ENCODE data around the gene FNBP1L.

Gene FNBP1L

GRCh38 chr1:93573940-93574469 is 126.1 kb downstream of the FNBP1L start:
- H3K9me3 ChIP-seq (ENCODE audit: insufficient read depth, low read depth, low read length) = no peaks in the 10 kb centered on the region
- WGBS (ENCODE audit: extremely low coverage, insufficient coverage, insufficient read length) = no CpG with 5 or more reads among the region's 1 CpG

GRCh38 chr1:93574511-93574910 is 126.6 kb downstream of the FNBP1L start:
- H2BK120ac ChIP-seq (ENCODE audit: insufficient read depth, low read length, poor library complexity) = peak overlapping the region; percentile 93
- H3K79me1 ChIP-seq (ENCODE audit: low read length) = peaks cover 39% of the 10 kb centered on the region
- no peaks in the 10 kb centered on the region for H3K9me3 ChIP-seq (ENCODE audit: insufficient read depth, low read depth, low read length)
- peak overlapping the region; percentile 92 for H2BK12ac ChIP-seq (ENCODE audit: low read length)
- peak overlapping the region; percentile 86 for H3K18ac ChIP-seq (ENCODE audit: low read length)
- peak overlapping the region; percentile 60 for H3K4ac ChIP-seq (ENCODE audit: low read depth, low read length)
- peak overlapping the region; percentile 83 for H4K8ac ChIP-seq (ENCODE audit: low read depth, low read length)
- no peak overlapping the region for H3K23ac ChIP-seq (ENCODE audit: low read length)
- H3K9ac ChIP-seq (ENCODE audit: low read length) = no peak overlapping the region
- no peak for DNase-seq
- H3K4me2 ChIP-seq (ENCODE audit: low read length) = no peak overlapping the region
- H3K14ac ChIP-seq (ENCODE audit: low read length) = peak overlapping the region; percentile 66
- H4K12ac ChIP-seq (ENCODE audit: low read depth, low read length) = peak overlapping the region; percentile 49
- H3K4me1 ChIP-seq (ENCODE audit: control insufficient read depth in 1 of 2, insufficient read depth in 2 of 2, low read length in 2 of 2) = peaks cover 41 to 48% of the 10 kb centered on the region in 2 experiments
- H3K79me2 ChIP-seq (ENCODE audit: control insufficient read depth, insufficient read depth, low read length, poor library complexity) = peaks cover 14% of the 10 kb centered on the region
- H3K27ac ChIP-seq (ENCODE audit: low read depth, low read length) = peak overlapping the region; percentile 97
- no peaks in the 10 kb centered on the region for H3K27me3 ChIP-seq (ENCODE audit: insufficient read depth, low read length)
- no peak overlapping the region for H2AFZ ChIP-seq (ENCODE audit: insufficient read depth, low read length, poor library complexity)
- peaks cover 29 to 37% of the 10 kb centered on the region in 2 experiments for H3K36me3 ChIP-seq (ENCODE audit: control insufficient read depth in 1 of 2, insufficient read depth in 2 of 2, low read length in 2 of 2)
- H3K4me3 ChIP-seq (ENCODE audit: low read depth, low read length) = no peak overlapping the region
- H2BK5ac ChIP-seq (ENCODE audit: low read depth, low read length, poor library complexity) = peak overlapping the region; percentile 96
- H4K91ac ChIP-seq (ENCODE audit: low read depth, low read length) = peak overlapping the region; percentile 96
- WGBS (ENCODE audit: extremely low coverage, insufficient coverage, insufficient read length) = no CpG with 5 or more reads among the region's 7 CpGs
- H2AK5ac ChIP-seq (ENCODE audit: low read length) = peak overlapping the region; percentile 80

More at GRCh38 chr1:93573940-93574469, 126.1 kb downstream of the FNBP1L start:
- Histone ChIP-seq H4K8ac (ENCODE audit: low read depth, low read length) (peak overlapping the region; percentile 83), H3K27ac (ENCODE audit: low read depth, low read length) (peak overlapping the region; percentile 97), H3K4me3 (ENCODE audit: low read depth, low read length) (no peak overlapping the region), H3K4me2 (ENCODE audit: low read length) (no peak overlapping the region), H2BK5ac (ENCODE audit: low read depth, low read length, poor library complexity) (peak overlapping the region; percentile 96), H3K18ac (ENCODE audit: low read length) (no peak overlapping the region), H2AK5ac (ENCODE audit: low read length) (no peak overlapping the region), H3K4me1 (ENCODE audit: control insufficient read depth in 1 of 2, insufficient read depth in 2 of 2, low read length in 2 of 2) (peaks cover 38 to 47% of the 10 kb centered on the region in 2 experiments), H3K27me3 (ENCODE audit: insufficient read depth, low read length) (no peaks in the 10 kb centered on the region), H3K23ac (ENCODE audit: low read length) (no peak overlapping the region), H3K14ac (ENCODE audit: low read length) (no peak overlapping the region), H3K4ac (ENCODE audit: low read depth, low read length) (peak overlapping the region; percentile 60), H2AFZ (ENCODE audit: insufficient read depth, low read length, poor library complexity) (no peak overlapping the region), H3K79me1 (ENCODE audit: low read length) (peaks cover 34% of the 10 kb centered on the region), H3K36me3 (ENCODE audit: control insufficient read depth in 1 of 2, insufficient read depth in 2 of 2, low read length in 2 of 2) (peaks cover 31 to 39% of the 10 kb centered on the region in 2 experiments), H3K9ac (ENCODE audit: low read length) (no peak overlapping the region), H2BK12ac (ENCODE audit: low read length) (no peak overlapping the region), H4K12ac (ENCODE audit: low read depth, low read length) (no peak overlapping the region), H2BK120ac (ENCODE audit: insufficient read depth, low read length, poor library complexity) (peak overlapping the region; percentile 93), H3K79me2 (ENCODE audit: control insufficient read depth, insufficient read depth, low read length, poor library complexity) (peaks cover 11% of the 10 kb centered on the region), H4K91ac (ENCODE audit: low read depth, low read length) (peak overlapping the region; percentile 96)
- no peak for DNase-seq

GRCh38 chr1:93574991-93575390 is 127.1 kb downstream of the FNBP1L start:
- H3K9me3 ChIP-seq (ENCODE audit: insufficient read depth, low read depth, low read length) = no peaks in the 10 kb centered on the region
- H4K8ac ChIP-seq (ENCODE audit: low read depth, low read length) = peak overlapping the region; percentile 83
- H3K4ac ChIP-seq (ENCODE audit: low read depth, low read length) = peak overlapping the region; percentile 28
- peak overlapping the region; percentile 66 for H3K14ac ChIP-seq (ENCODE audit: low read length)
- peak overlapping the region; percentile 93 for H2BK120ac ChIP-seq (ENCODE audit: insufficient read depth, low read length, poor library complexity)
- no peak overlapping the region for H3K9ac ChIP-seq (ENCODE audit: low read length)
- H4K91ac ChIP-seq (ENCODE audit: low read depth, low read length) = peak overlapping the region; percentile 96
- no peak overlapping the region for H3K23ac ChIP-seq (ENCODE audit: low read length)
- H3K4me2 ChIP-seq (ENCODE audit: low read length) = no peak overlapping the region
- H3K4me3 ChIP-seq (ENCODE audit: low read depth, low read length) = no peak overlapping the region
- peaks cover 43 to 50% of the 10 kb centered on the region in 2 experiments for H3K4me1 ChIP-seq (ENCODE audit: control insufficient read depth in 1 of 2, insufficient read depth in 2 of 2, low read length in 2 of 2)
- H2BK5ac ChIP-seq (ENCODE audit: low read depth, low read length, poor library complexity) = peak overlapping the region; percentile 96
- peak overlapping the region; percentile 80 for H2AK5ac ChIP-seq (ENCODE audit: low read length)
- H3K79me2 ChIP-seq (ENCODE audit: control insufficient read depth, insufficient read depth, low read length, poor library complexity) = peaks cover 14% of the 10 kb centered on the region
- no peak for DNase-seq
- H3K36me3 ChIP-seq (ENCODE audit: control insufficient read depth in 1 of 2, insufficient read depth in 2 of 2, low read length in 2 of 2) = peaks cover 26 to 34% of the 10 kb centered on the region in 2 experiments
- peak overlapping the region; percentile 49 for H4K12ac ChIP-seq (ENCODE audit: low read depth, low read length)
- H3K27ac ChIP-seq (ENCODE audit: low read depth, low read length) = peak overlapping the region; percentile 97
- H3K27me3 ChIP-seq (ENCODE audit: insufficient read depth, low read length) = no peaks in the 10 kb centered on the region
- H3K79me1 ChIP-seq (ENCODE audit: low read length) = peaks cover 41% of the 10 kb centered on the region
- peak overlapping the region; percentile 92 for H2BK12ac ChIP-seq (ENCODE audit: low read length)
- no peak overlapping the region for H2AFZ ChIP-seq (ENCODE audit: insufficient read depth, low read length, poor library complexity)
- peak overlapping the region; percentile 86 for H3K18ac ChIP-seq (ENCODE audit: low read length)
- no CpG with 5 or more reads among the region's 6 CpGs for WGBS (ENCODE audit: extremely low coverage, insufficient coverage, insufficient read length)

- no peak overlapping the region for H2BK5ac ChIP-seq (ENCODE audit: low read depth, low read length, poor library complexity)
Measured at GRCh38 chr1:93575621-93576284, 127.8 kb downstream of the FNBP1L start.

More at GRCh38 chr1:93575621-93576284, 127.8 kb downstream of the FNBP1L start:
- H3K27me3 ChIP-seq (ENCODE audit: insufficient read depth, low read length) = no peaks in the 10 kb centered on the region
- peak; percentile 93 to 96 for DNase-seq
- H2BK12ac ChIP-seq (ENCODE audit: low read length) = no peak overlapping the region
- H3K4me3 ChIP-seq (ENCODE audit: low read depth, low read length) = no peak overlapping the region
- H3K4ac ChIP-seq (ENCODE audit: low read depth, low read length) = no peak overlapping the region
- H2BK120ac ChIP-seq (ENCODE audit: insufficient read depth, low read length, poor library complexity) = no peak overlapping the region
- no peak overlapping the region for H4K12ac ChIP-seq (ENCODE audit: low read depth, low read length)
- no peak overlapping the region for H3K14ac ChIP-seq (ENCODE audit: low read length)
- H3K27ac ChIP-seq (ENCODE audit: low read depth, low read length) = peak overlapping the region; percentile 97
- H3K4me1 ChIP-seq (ENCODE audit: control insufficient read depth in 1 of 2, insufficient read depth in 2 of 2, low read length in 2 of 2) = peaks cover 46 to 53% of the 10 kb centered on the region in 2 experiments
- H3K79me2 ChIP-seq (ENCODE audit: control insufficient read depth, insufficient read depth, low read length, poor library complexity) = peaks cover 14% of the 10 kb centered on the region
- H4K8ac ChIP-seq (ENCODE audit: low read depth, low read length) = no peak overlapping the region
- no peaks in the 10 kb centered on the region for H3K9me3 ChIP-seq (ENCODE audit: insufficient read depth, low read depth, low read length)
- no peak overlapping the region for H3K23ac ChIP-seq (ENCODE audit: low read length)
- H3K79me1 ChIP-seq (ENCODE audit: low read length) = peaks cover 44% of the 10 kb centered on the region
- no peak overlapping the region for H3K18ac ChIP-seq (ENCODE audit: low read length)
- no peak overlapping the region for H3K9ac ChIP-seq (ENCODE audit: low read length)
- peak overlapping the region; percentile 20 for H4K91ac ChIP-seq (ENCODE audit: low read depth, low read length)
- H3K36me3 ChIP-seq (ENCODE audit: control insufficient read depth in 1 of 2, insufficient read depth in 2 of 2, low read length in 2 of 2) = peaks cover 24 to 28% of the 10 kb centered on the region in 2 experiments
- WGBS (ENCODE audit: extremely low coverage, insufficient coverage, insufficient read length) = no CpG with 5 or more reads among the region's 10 CpGs
- H2AFZ ChIP-seq (ENCODE audit: insufficient read depth, low read length, poor library complexity) = no peak overlapping the region
- no peak overlapping the region for H3K4me2 ChIP-seq (ENCODE audit: low read length)
- H2AK5ac ChIP-seq (ENCODE audit: low read length) = no peak overlapping the region

Measured in trophoblast cell (in vitro differentiated cells and primary cell).